ENCODE data around the gene RASSF5. TPM values are rescaled to one million over a fixed set of nuclear protein-coding genes. Genes with fewer than 3 reads are reported as not detected.

The RASSF5 gene
- total RNA-seq, 2 experiments from 2014 or later = 215 to 218 TPM

GRCh38 chr1:206573762-206574161, 66.4 kb downstream of the RASSF5 start:
- no peak for DNase-seq
- Mint-ChIP-seq H3K27me3 (no peaks in the 10 kb centered on the region), H3K36me3 (ENCODE audit: low read depth) (peaks cover 87% of the 10 kb centered on the region), H3K4me3 (peak overlapping the region; percentile 18), H3K27ac (peak overlapping the region; percentile 100), H3K9me3 (no peaks in the 10 kb centered on the region), H3K4me1 (ENCODE audit: low read depth) (peaks cover 92% of the 10 kb centered on the region)
- TF ChIP-seq, protein P1, sequence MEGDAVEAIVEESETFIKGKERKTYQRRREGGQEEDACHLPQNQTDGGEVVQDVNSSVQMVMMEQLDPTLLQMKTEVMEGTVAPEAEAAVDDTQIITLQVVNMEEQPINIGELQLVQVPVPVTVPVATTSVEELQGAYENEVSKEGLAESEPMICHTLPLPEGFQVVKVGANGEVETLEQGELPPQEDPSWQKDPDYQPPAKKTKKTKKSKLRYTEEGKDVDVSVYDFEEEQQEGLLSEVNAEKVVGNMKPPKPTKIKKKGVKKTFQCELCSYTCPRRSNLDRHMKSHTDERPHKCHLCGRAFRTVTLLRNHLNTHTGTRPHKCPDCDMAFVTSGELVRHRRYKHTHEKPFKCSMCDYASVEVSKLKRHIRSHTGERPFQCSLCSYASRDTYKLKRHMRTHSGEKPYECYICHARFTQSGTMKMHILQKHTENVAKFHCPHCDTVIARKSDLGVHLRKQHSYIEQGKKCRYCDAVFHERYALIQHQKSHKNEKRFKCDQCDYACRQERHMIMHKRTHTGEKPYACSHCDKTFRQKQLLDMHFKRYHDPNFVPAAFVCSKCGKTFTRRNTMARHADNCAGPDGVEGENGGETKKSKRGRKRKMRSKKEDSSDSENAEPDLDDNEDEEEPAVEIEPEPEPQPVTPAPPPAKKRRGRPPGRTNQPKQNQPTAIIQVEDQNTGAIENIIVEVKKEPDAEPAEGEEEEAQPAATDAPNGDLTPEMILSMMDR (IDR thresholded peaks at IDR 0.05) = no peak
- ATAC-seq = no peak
- ChIA-PET CTCF (interaction anchor here (3.7 to 24.5 kb wide), 3 partner anchors 7 to 28 kb away, joined by 25 to 583 read pairs (median 583); no protein-coding TSS in a partner anchor), POLR2A (interaction anchor here (26.8 to 30.6 kb wide), 2 partner anchors 1 to 13 kb away, joined by 1021 read pairs; no protein-coding TSS in a partner anchor)
- intact Hi-C loops (cut with micrococcal nuclease) = no loop called here

DNA sequence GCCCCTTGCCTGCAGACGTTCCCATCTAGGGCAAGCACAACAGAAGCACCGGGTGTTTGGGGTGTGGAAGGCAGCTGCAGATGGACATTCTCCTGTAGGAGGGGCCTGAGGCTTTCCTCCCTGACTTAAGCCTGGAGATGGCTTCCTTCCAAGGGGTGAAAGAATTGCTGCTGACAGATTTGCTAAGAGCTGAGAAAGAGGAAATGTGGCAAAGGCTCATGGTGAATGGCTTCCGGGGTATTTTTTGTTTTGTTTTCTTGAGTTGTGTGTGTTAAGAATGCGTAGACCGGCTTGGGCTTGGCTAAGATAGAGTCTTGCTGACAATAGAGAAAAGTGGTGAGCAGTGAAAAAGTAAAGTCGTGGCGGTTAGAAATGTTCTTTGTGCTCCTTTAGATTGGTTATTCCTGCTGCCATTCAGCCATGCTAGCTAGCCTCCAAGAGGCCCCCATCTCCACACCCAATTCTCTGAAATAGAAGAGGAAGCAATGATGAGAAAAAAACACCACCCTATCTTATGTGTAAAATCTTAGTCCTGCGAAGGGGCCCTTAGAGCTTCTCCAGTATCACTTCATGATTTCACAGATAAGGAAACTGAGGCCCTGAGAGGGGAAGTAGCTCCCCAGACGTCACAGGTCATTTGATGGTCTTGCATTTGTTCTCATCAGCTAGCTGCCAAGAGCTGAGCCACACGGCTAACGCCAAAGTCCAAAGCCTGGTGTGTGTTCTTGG, 68.0 kb downstream of the RASSF5 start:
- TF ChIP-seq, protein P1 (IDR thresholded peaks at IDR 0.05) = no peak
- Mint-ChIP-seq H3K4me3 (peak overlapping the region; percentile 70), H3K27ac (peak overlapping the region; percentile 100), H3K36me3 (ENCODE audit: low read depth) (peaks cover 88% of the 10 kb centered on the region), H3K27me3 (no peaks in the 10 kb centered on the region), H3K9me3 (no peaks in the 10 kb centered on the region), H3K4me1 (ENCODE audit: low read depth) (peaks cover 93% of the 10 kb centered on the region)
- CTCF ChIA-PET = interaction anchor here (1.1 to 19.1 kb wide), 8 partner anchors 8 to 113 kb away, joined by 3 to 583 read pairs (median 5); no protein-coding TSS in a partner anchor
- intact Hi-C loops (cut with micrococcal nuclease) = no loop called here
- ATAC-seq (peak; percentile 42), DNase-seq (peak; percentile 70)
- POLR2A ChIA-PET = interaction anchor here (0.7 to 30.6 kb wide), 7 partner anchors 8 to 335 kb away, joined by 3 to 1021 read pairs (median 4); no protein-coding TSS in a partner anchor

DNA sequence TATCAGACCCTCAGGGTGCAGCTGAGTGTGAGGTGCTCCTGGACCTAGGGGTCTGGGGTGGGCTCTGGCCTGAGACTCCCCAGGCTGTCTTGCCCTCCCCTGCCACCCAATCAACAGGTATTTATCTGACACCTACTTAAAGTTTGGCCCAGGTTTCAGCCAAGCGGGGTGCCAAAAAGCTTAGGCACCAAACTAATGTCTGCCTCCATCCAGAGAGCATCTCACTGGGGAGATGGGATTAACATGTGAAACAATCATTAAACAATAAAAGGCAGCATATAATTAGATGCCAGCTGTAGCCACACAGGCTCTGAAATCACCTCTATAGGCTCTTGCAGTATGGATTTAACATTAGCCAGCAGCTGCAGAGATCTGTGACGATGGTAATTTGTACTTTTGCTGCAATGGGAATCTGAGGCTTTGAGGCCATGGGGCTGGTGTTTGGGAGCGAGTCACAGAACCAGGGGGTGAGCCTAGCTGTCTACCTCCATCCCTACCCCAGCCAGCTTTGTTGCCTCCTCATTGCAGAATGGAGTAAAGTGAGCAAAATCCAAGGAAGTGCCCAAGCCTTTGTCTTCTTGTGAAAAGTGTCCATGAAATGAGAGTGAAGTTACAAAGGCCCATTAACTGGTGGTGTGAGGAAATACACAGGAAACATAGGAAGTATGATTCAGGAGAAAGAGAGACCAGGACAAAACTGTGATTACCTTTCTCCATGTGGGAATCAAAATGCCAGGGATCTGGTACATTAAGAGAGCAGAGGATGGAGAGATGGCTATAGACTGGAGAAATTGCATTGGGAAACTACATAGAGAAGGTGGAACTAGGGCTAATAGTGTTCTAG, 68.8 kb downstream of the RASSF5 start:
- intact Hi-C loops (cut with micrococcal nuclease) = no loop called here
- TF ChIP-seq, protein P1 (IDR thresholded peaks at IDR 0.05) = no peak
- H3K27me3 Mint-ChIP-seq = no peaks in the 10 kb centered on the region
- peaks cover 88% of the 10 kb centered on the region for H3K36me3 Mint-ChIP-seq (ENCODE audit: low read depth)
- DNase-seq (no peak), ATAC-seq (no peak)
- peak overlapping the region; percentile 70 for H3K4me3 Mint-ChIP-seq
- peak overlapping the region; percentile 100 for H3K27ac Mint-ChIP-seq
- H3K9me3 Mint-ChIP-seq = no peaks in the 10 kb centered on the region
- POLR2A ChIA-PET = interaction anchor here (0.8 to 30.6 kb wide), 6 partner anchors 8 to 334 kb away, joined by 3 to 1021 read pairs (median 4); no protein-coding TSS in a partner anchor
- H3K4me1 Mint-ChIP-seq (ENCODE audit: low read depth) = peaks cover 93% of the 10 kb centered on the region
- CTCF ChIA-PET = interaction anchor here (0.8 to 19.1 kb wide), 8 partner anchors 8 to 114 kb away, joined by 3 to 583 read pairs (median 6); no protein-coding TSS in a partner anchor

DNA sequence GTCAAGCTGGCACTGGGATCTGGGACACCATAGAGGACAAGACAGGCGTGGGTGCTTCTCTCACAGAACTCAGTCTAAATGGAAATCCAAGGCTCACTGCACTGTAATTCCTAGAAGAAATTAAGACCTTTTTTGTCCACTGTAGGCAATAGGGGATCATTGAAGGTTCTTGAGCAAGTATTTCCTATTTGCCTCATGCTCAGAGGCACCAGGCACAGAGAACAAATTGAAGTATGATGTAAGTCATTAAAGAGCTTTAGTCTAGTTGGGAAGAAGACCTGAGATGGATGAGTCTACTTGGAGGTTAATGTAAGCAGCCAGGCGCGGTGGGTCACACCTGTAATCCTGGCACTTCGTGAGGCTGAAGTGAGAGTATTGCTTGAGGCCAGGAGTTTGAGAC, 70.3 kb downstream of the RASSF5 start:
- peaks cover 94% of the 10 kb centered on the region for H3K4me1 Mint-ChIP-seq (ENCODE audit: low read depth)
- H3K36me3 Mint-ChIP-seq (ENCODE audit: low read depth) = peaks cover 88% of the 10 kb centered on the region
- H3K27me3 Mint-ChIP-seq = no peaks in the 10 kb centered on the region
- CTCF ChIA-PET = interaction anchor here (1.0 to 19.1 kb wide), 9 partner anchors 16 to 106 kb away, joined by 3 to 583 read pairs (median 5); no protein-coding TSS in a partner anchor
- intact Hi-C loops (cut with micrococcal nuclease) = loop anchor here (2.0 kb wide), 1 partner anchor 15 kb away; no protein-coding TSS in a partner anchor
- TF ChIP-seq, protein P1 (IDR thresholded peaks at IDR 0.05) = no peak
- H3K27ac Mint-ChIP-seq = peak overlapping the region; percentile 100
- H3K9me3 Mint-ChIP-seq = no peaks in the 10 kb centered on the region
- POLR2A ChIA-PET = interaction anchor here (1.0 to 30.6 kb wide), 3 partner anchors 9 to 33 kb away, joined by 3 to 1021 read pairs (median 6); no protein-coding TSS in a partner anchor
- peak overlapping the region; percentile 76 for H3K4me3 Mint-ChIP-seq
- ATAC-seq (no peak), DNase-seq (peak; percentile 41)

Measured in activated CD8-positive, alpha-beta T cell treated with anti-CD3 and anti-CD28 coated beads for 36 hours (primary cell).